K562 (cell line): Measurements from ENCODE around the gene BRICD5. TPM values are rescaled to one million over a fixed set of nuclear protein-coding genes. Genes with fewer than 3 reads are reported as not detected.
A peak's percentile ranks its signal among the peaks of the same experiment; 100 is the strongest.

ENCODE experiments used
- AFF1 ChIP-seq, 2 experiments: fragments of 450-650 bp; IDR thresholded peaks; 2 replicates each; pipeline ENCODE4 v1.6.1; 2018; ENCODE audit warnings: mild to moderate bottlenecking in 2 of 2, low read depth in 1 of 2; ENCODE audit not compliant: partially characterized antibody in 2 of 2
- BDP1 ChIP-seq: IDR thresholded peaks from 3 replicates; pipeline ENCODE4 v1.6.1; 2011; ENCODE audit not compliant: insufficient read length, insufficient read depth
- CBFB ChIP-seq: sonication (generic); formaldehyde crosslinking; IDR thresholded peaks from 2 replicates; pipeline ENCODE4 v1.4.0; 2020; ENCODE audit warnings: mild to moderate bottlenecking, missing genetic modification reagents
- E4F1 ChIP-seq: fragments of 250-450 bp; sonication (Bioruptor Pico); IDR thresholded peaks from 2 replicates; pipeline ENCODE4 v1.5.0; 2021; ENCODE audit warnings: mild to moderate bottlenecking, borderline replicate concordance
- GTF2B ChIP-seq: IDR thresholded peaks from 2 replicates; pipeline ENCODE4 v1.6.1; 2011; ENCODE audit not compliant: insufficient read length; ENCODE audit errors: extremely low read depth
- GTF2E2 ChIP-seq: fragments of 200-800 bp; sonication (Bioruptor generic); IDR thresholded peaks from 2 replicates; pipeline ENCODE4 v1.6.1; 2016; ENCODE audit warnings: missing genetic modification characterization, missing compliant biosample characterization
- ILF3 ChIP-seq: fragments of 450-650 bp; IDR thresholded peaks from 2 replicates; pipeline ENCODE4 v1.6.1; 2018; ENCODE audit warnings: antibody characterized with exemption, mild to moderate bottlenecking, moderate library complexity, borderline replicate concordance
- IRF2 ChIP-seq: sonication (generic); formaldehyde crosslinking; IDR thresholded peaks from 2 replicates; pipeline ENCODE4 v1.8.1; 2022; ENCODE audit warnings: mild to moderate bottlenecking, missing genetic modification reagents
- NFIC ChIP-seq: fragments of 450-650 bp; IDR thresholded peaks from 2 replicates; pipeline ENCODE4 v1.6.1; 2017; ENCODE audit warnings: mild to moderate bottlenecking, inconsistent platforms
- RAD21 ChIP-seq, 2 experiments: fragments of 250-450 bp in 1 of 2; fragments of 450-650 bp in 1 of 2; sonication (Bioruptor Pico) in 1 of 2; formaldehyde crosslinking in 1 of 2; IDR thresholded peaks in 1 of 2; conservative IDR thresholded peaks in 1 of 2; 2 replicates each; pipeline versions ENCODE4 v1.4.0 to v1.8.0; 2020 to 2022; ENCODE audit warnings: mild to moderate bottlenecking in 2 of 2, moderate library complexity in 1 of 2
- RBM15 ChIP-seq: fragments of 200-400 bp; formaldehyde crosslinking; IDR thresholded peaks from 2 replicates; pipeline ENCODE4 v1.6.1; 2018; ENCODE audit warnings: mild to moderate bottlenecking, low read length, moderate library complexity; ENCODE audit not compliant: insufficient read depth
- RBM17 ChIP-seq: fragments of 200-400 bp; formaldehyde crosslinking; IDR thresholded peaks from 2 replicates; pipeline ENCODE4 v1.6.1; 2017; ENCODE audit warnings: low read depth, mild to moderate bottlenecking, low read length, borderline replicate concordance
- SMAD3 ChIP-seq: fragments of 450-650 bp; formaldehyde crosslinking; conservative IDR thresholded peaks from 2 replicates; pipeline ENCODE4 v1.4.0; 2020; ENCODE audit warnings: mild to moderate bottlenecking
- STAT5B ChIP-seq: fragments of 250-450 bp; sonication (Bioruptor Pico); IDR thresholded peaks from 2 replicates; pipeline ENCODE4 v1.8.0; 2021; ENCODE audit warnings: mild to moderate bottlenecking, inconsistent platforms
- TSC22D4 ChIP-seq: fragments of 450-650 bp; IDR thresholded peaks from 2 replicates; pipeline ENCODE4 v1.6.1; 2016; ENCODE audit warnings: missing genetic modification characterization, missing biosample characterization, control low read depth
- ZBTB26 ChIP-seq: fragments of 450-650 bp; formaldehyde crosslinking; IDR thresholded peaks from 2 replicates; pipeline ENCODE4 v1.4.0; 2022; ENCODE audit warnings: missing genetic modification characterization
- ZFP36 ChIP-seq: fragments of 150-350 bp; IDR thresholded peaks from 2 replicates; pipeline ENCODE4 v1.6.1; 2018; ENCODE audit warnings: low read length, low read depth; ENCODE audit not compliant: partially characterized antibody
- polyA plus RNA-seq, 8 experiments: library from polyadenylated mRNA; depleted of rRNA in 4 of 8; stranded (reverse) in 5 of 8; unstranded in 3 of 8; fragments of >200 nt; fragmentation: Nextera tagmentation in 2 of 8; fragmentation: Illumina TruSeq in 1 of 8; extraction: Ambion mirVana in 2 of 8; extraction: Trizol in 1 of 8; gene quantifications; 2 replicates each; pipeline versions ENCODE4 v1.2.1 to v1.2.3, GENCODE V29; 2011 to 2014; ENCODE audit warnings: inconsistent platforms in 1 of 8, missing spikeins in 1 of 8
- total RNA-seq, 7 experiments: library from RNA; depleted of rRNA in 6 of 7; stranded (reverse); fragments of >200 nt in 6 of 7; fragmentation: Illumina TruSeq in 2 of 7; extraction: Trizol in 2 of 7; gene quantifications; 2 replicates each; pipeline versions ENCODE4 v1.2.1 to v1.2.3, GENCODE V29; 2011 to 2021; ENCODE audit warnings: low replicate concordance in 1 of 7

Gene BRICD5
- total and polyA plus RNA-seq, 9 of the 15 experiments (the other 6 are each of a cell fraction or from before 2014, with no cell fraction given), result 0.24 to 15.1 (median 2.4) TPM; not detected in 1

- TF ChIP-seq AFF1 (IDR thresholded peaks at IDR 0.05; ENCODE audit: low read depth in 1 of 2, partially characterized antibody in 2 of 2) (no peak), CBFB (CRISPR knock-in tag) (no peak), SMAD3 (no peak), IRF2 (CRISPR knock-in tag) (no peak), GTF2E2 (tag) (no peak), ZFP36 (no peak), ILF3 (no peak), BDP1 (no peak), RAD21 (CRISPR knock-in tag; conservative IDR thresholded peaks at IDR 0.05 in 1 of 2, IDR thresholded peaks at IDR 0.05 in 1 of 2) (no peak), ZBTB26 (CRISPR knock-in tag) (no peak), GTF2B (no peak), NFIC (peak; percentile 41; the same call in 1 of the 2 replicates), TSC22D4 (tag) (no peak), E4F1 (CRISPR knock-in tag) (no peak; the same call in 1 of the 2 replicates), STAT5B (CRISPR knock-in tag) (no peak), RBM15 (no peak), RBM17 (no peak)
Observed at GRCh38 chr16:2205104-2205966, 5.3 kb downstream of the BRICD5 start, which contains the start of gene MLST8 (continued).
